HG02852 (cell line): ENCODE data around the gene MECP2.

Source experiments
- ATAC-seq: cut with Tn5 transposase; IDR thresholded peaks from one replicate; pipeline ENCODE4 v1.9.1; 2021; ENCODE audit warnings: mild to moderate bottlenecking, moderate library complexity; ENCODE audit not compliant: unreplicated experiment

MECP2 gene

DNA sequence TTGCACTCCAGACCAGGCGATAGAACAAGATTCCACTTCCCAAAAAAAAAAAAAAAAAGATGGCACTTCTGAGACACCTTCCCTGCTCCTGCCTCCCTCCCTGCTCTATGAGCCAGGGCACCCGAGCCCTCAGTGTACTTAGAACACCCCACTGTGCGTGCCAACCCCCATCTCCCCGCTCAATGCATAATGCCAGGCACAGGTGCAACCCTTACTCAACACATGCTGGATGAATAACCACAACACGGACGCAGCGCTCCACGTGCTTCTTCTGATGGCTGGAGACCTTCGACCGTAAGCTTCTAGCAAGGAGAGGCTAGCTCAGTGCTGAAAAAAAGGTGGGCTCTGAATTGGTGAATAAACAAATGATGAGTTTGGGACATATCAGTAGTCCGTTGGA, 57.9 kb downstream of the MECP2 start:
- ATAC-seq, result no peak

DNA sequence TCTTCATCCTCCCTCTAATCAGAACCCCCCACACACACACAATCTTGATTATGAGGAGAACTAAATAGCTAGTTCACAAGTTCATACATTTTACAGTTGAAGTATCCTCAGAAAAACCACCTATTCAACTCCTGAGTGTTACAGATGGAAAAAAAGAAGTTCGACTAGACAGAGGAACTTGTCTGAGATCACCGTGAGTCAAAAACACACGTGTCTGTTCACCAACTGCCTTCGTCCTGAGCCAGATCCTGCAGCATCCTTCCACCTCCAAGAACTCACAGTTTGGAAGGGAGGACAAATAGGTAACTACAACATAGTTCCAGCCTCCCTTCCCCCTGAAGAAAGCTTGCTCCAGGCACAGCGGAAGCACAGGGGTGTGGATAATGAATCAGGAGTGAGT, 58.9 kb downstream of the MECP2 start:
- no peak for ATAC-seq

DNA sequence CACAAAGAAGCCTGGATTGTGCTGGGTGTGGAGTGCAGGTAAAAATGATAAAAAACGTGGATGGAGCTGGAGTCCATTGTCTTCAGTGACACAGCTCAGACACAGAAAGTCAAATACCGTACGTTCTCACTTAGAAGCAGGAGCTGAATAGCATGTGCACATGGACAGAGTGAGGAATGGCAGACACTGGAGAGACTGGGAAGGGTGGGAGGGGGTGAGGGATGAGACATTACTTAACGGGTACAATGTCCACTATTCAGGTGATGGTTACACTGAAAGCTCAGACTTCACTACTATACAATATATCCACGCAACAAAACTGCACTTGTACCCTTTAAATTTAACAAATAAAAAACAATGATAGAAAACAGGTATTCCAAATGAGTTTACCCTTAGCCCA, 59.8 kb downstream of the MECP2 start:
- ATAC-seq, result no peak

DNA sequence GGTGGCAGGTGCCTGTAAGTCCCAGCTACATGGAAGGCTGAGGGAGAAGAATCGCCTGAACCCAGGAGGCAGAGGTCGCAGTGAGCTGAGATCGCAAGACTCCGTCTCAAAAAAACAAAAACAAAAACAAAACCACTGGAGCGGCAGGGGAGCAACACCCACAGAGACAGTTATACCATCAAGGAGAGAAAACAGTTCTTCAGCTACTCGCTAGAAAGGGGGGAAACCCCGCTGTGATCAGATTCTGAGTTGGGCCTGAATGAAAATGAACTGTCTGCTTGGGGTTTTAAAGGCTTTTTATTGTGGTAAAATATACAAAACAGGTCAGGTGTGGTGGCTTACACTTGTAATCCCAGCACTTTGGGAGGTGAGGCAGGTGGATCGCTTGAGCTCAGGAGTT, 61.0 kb downstream of the MECP2 start:
- ATAC-seq, result no peak

DNA sequence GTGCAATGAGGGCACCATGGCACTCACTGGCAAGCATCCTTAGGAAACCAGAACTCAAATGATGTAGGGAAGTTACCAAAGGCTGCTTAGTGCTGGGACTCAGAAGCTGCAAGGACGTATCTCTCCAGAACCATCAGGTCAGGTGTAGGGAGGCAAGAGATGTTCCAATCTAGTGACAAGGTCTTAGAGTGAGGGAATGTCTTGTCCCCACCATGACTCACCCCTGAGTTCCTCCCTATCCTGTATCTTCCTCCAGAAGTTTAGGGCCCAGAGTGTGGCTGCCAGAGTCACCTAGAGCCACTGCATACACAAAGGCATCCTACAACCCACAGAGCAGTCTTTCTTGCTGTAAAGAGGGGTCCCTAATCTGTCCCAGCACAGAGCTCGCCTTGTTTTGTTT, 63.7 kb downstream of the MECP2 start:
- ATAC-seq, result no peak

GRCh38 chrX:154032653-154033052, 64.9 kb downstream of the MECP2 start:
- no peak for ATAC-seq

DNA sequence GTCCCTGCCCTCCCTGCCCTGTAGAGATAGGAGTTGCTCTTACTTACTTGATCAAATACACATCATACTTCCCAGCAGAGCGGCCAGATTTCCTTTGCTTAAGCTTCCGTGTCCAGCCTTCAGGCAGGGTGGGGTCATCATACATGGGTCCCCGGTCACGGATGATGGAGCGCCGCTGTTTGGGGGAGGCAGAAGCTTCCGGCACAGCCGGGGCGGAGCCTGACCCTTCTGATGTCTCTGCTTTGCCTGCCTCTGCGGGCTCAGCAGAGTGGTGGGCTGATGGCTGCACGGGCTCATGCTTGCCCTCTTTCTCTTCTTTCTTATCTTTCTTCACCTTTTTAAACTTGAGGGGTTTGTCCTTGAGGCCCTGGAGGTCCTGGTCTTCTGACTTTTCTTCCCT, 65.4 kb downstream of the MECP2 start:
- ATAC-seq, result no peak

- no peak for ATAC-seq
These were observed 66.7 kb downstream of the MECP2 start for GRCh38 chrX:154030715-154031305.

- ATAC-seq, result no peak
These were observed 67.3 kb downstream of the MECP2 start for GRCh38 chrX:154030266-154030665.

DNA sequence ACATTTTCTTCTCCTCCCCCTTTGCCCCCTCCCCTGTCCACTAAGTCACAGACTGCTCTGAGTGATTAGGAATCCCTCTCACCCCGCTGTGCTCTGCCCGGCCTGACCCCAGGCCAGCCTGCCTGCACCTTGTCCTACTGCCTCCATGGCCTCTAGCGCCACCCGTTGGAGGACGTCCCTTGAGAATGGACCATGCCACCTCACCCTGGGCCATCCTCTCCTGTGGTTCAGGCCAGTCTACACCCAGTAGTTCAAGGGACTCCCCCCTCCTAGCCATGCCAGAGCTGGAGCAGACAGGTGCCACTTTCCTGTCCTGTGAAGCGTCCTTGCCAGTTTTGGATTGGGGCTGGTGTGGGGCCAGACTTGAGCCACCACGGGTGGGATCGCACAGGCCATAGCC, 68.1 kb downstream of the MECP2 start:
- ATAC-seq, result no peak

GRCh38 chrX:154028502-154029184, 68.9 kb downstream of the MECP2 start:
- ATAC-seq, result no peak

- ATAC-seq, result no peak
These were observed 69.5 kb downstream of the MECP2 start for GRCh38 chrX:154027986-154028385.

GRCh38 chrX:154027022-154027402, 70.5 kb downstream of the MECP2 start:
- ATAC-seq, result no peak

DNA sequence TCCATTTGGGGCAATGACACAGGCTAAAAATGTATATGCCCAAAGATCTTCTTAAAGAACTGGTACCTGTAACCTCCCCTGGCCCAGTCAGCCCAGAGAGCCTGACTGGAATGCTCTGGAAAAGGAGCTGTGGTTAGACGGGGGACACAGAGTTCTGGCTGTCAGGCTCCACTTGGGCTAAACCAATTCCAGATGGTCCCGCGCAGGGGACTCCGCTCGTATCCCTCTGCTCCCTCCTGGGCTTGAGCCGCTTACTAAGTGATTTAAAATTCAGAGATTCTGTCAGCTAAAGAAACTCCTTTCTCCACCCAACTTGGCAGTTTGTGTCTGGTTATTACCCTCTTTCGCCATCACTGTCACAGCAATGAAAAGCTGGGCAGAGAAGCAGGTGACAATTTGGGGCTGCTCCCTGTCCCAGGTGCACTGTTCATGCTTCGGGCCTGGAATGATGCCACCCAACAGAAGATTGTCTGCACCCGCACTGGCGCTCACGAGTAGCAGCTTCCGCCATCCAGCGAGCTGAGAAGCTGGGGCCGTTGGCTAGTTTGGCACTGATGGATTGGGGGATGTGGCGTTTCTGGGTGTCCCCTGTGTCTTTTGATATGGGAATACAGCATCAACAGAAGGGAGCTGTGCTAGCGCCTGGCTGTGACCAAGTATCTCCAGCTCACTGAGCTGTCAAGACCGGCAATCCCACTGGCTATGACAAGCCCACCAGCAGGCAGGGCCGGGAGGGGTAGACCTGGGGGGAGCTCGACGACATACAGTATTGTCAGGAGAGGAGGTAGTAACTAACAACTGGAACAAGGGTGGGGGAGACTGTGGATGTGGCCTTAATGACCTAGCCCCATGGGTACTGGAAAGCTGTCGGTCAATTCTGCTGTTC, 71.1 kb downstream of the MECP2 start:
- no peak for ATAC-seq

GRCh38 chrX:154025230-154025629, 72.3 kb downstream of the MECP2 start:
- no peak for ATAC-seq

DNA sequence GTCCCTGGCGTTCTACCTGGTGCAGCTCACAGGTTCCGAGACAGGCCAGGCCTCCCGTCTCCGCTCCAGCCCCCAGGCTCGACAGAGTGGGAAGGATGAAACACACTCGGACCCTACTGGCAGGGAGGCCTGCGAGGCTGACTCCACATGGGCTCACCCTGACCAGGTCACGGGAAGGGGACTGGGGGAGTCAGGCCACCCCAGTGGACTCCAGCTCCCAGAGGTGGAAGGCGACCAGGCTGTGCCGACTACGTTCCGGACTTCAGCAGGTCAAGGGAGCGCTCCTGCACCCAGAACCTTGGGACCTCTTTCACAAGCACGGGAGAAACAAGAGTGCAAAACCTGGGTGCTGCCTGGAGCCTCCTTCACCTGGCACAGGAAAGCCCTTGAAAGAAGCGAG, 73.2 kb downstream of the MECP2 start:
- no peak for ATAC-seq

DNA sequence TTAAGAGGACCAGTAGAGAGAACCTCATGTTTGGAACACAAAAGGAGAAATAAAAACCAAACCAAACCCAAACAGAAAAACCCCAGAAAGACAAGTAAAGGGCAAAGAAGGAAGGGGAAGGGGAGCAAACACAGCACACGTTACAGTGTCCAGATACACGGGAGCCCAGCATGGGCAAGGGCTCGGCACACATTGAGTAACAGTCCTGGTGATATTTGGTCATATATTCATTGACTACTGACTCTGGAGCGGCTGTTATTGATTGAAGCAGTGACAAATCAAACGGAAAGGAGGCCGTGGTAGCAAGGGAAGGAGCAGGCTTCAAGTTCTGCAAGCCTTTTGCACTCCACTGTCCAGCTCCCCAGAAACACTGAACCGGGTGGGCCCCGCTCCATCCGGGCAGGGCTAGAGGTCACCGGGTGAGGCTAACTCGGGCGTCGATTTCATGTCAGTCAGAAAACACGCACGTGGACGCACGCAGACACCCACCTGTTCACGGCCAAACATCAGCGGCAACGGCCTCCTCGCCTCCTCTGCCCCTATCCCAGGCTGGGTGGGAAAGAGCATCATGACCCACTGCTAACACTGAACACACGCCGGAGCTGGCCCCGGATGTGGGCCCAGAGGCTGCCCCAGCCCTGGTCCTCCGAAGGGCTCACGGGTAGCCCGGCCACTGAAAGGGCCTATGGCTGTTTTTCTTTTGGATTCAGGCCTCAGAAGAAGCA, 74.1 kb downstream of the MECP2 start:
- no peak for ATAC-seq

- no peak for ATAC-seq
These were observed 75.4 kb downstream of the MECP2 start for GRCh38 chrX:154022108-154022507.

DNA sequence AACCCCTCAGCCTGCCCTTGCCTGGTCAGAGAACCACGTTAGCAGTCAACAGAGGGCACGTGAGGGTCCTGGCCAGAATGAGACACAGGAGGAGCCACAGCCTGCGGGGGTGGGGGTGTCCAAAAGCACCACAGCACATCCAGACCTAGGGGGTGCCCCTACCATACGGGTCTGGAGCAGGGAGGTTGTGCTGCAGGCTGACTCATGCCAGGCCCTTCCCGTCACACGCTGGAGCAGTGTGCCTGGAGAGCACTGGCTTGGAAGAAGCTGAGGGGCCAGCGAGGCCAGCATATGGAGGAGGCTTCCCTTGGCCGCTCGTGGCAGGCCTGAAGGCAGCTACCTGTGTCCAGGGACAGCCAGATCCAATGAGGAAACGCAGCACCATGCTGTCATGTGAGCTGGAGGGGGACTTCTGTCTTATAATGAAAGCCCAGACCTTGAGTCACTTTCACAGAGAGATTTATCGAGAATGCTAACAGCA, 76.3 kb downstream of the MECP2 start:
- no peak for ATAC-seq

DNA sequence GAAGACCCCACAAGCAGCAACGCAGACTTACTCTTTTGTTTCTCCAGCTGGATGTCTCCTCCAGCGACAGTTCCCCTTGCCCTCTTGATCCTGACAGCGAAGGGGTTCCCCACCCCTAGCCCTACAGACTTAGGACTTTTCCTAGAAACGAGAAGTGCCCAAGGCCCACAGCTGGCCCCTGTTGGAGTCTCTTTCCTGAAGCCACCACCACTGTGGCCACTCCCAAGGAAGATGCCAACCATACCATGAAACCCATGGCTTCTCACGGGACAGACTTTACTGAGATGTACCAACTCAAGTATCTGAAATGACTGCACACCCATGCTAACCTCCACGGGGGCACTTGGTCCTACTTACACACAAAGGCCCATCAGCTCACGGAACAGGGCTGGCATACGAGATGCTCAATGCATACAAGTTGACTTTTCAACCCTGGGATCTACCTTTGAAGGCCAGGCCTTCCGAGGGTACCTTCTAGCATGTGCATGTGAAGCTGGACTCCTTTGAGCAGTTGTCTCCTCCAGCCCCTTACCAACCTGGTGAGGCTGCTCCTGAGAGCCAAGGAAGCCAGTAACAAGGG, 76.9 kb downstream of the MECP2 start:
- ATAC-seq, result no peak
